H1 (cell line): ENCODE data around the gene BRCA1. TPM values are rescaled to one million over a fixed set of nuclear protein-coding genes. Genes with fewer than 3 reads are reported as not detected.

Experiments used
- CTCF ChIA-PET: fragments of 300-600 bp; sonication (Branson Sonifier 250); formaldehyde crosslinking; loops from one replicate; lab custom pipeline; 2021; ENCODE audit not compliant: partially characterized antibody; lab: Charles Lee
- POLR2A ChIA-PET: fragments of 300-600 bp; sonication (Branson Sonifier 250); formaldehyde crosslinking; loops from one replicate; lab custom pipeline; 2021; ENCODE audit warnings: inconsistent platforms; ENCODE audit not compliant: partially characterized antibody; lab: Charles Lee
- DNase-seq, 2 experiments: peaks; one replicate each; pipeline versions ENCODE4 v3.0.0 to v3.0.0-alpha.2; 2010 to 2022; ENCODE audit warnings: low spot score in 2 of 2, low read depth in 1 of 2, mixed read lengths in 1 of 2
- FAIRE-seq: peaks from 2 replicates; lab custom pipeline; 2011; peaks lifted over from hg19 to GRCh38; lab: Jason Lieb, UNC
- H2AFZ ChIP-seq: 2 replicates; pipeline ENCODE4 v1.8.1; 2012; ENCODE audit warnings: low read length, inconsistent platforms
- H2AK5ac ChIP-seq: 2 replicates; pipeline ENCODE4 v1.6.1; 2013; ENCODE audit warnings: low read depth, low read length
- H2BK120ac ChIP-seq: replicated peaks from 2 replicates; pipeline ENCODE3; 2013; ENCODE audit warnings: low read depth, low read length, inconsistent platforms
- H2BK12ac ChIP-seq: 2 replicates; pipeline ENCODE4 v1.6.1; 2013; ENCODE audit warnings: low read depth, low read length
- H2BK15ac ChIP-seq: 2 replicates; pipeline ENCODE4 v1.6.1; 2013; ENCODE audit warnings: low read length
- H2BK20ac ChIP-seq: 2 replicates; pipeline ENCODE4 v1.6.1; 2013; ENCODE audit warnings: low read length
- H2BK5ac ChIP-seq: 2 replicates; pipeline ENCODE4 v1.6.1; 2013; ENCODE audit warnings: low read depth, low read length
- H3K14ac ChIP-seq: 2 replicates; pipeline ENCODE4 v1.6.1; 2013; ENCODE audit warnings: inconsistent platforms; ENCODE audit not compliant: insufficient read length
- H3K18ac ChIP-seq: 2 replicates; pipeline ENCODE4 v1.6.1; 2013; ENCODE audit warnings: low read length; ENCODE audit errors: extremely low read depth
- H3K23ac ChIP-seq: 2 replicates; pipeline ENCODE4 v1.6.1; 2013; ENCODE audit warnings: inconsistent platforms; ENCODE audit not compliant: insufficient read length
- H3K23me2 ChIP-seq: 2 replicates; pipeline ENCODE4 v1.6.1; 2013; ENCODE audit warnings: low read depth, low read length
- H3K27ac ChIP-seq: 2 replicates; pipeline ENCODE4 v1.6.1; 2011; ENCODE audit warnings: low read depth, low read length, inconsistent platforms
- H3K27me3 ChIP-seq, 4 experiments: replicated peaks in 1 of 4; 1 replicate in 1 of 4; 2 replicates in 3 of 4; pipeline versions ENCODE4 v1.6.1 to v1.8.1; 2011 to 2013; ENCODE audit warnings: low read length in 3 of 4, mild to moderate bottlenecking in 3 of 4, inconsistent platforms in 2 of 4, mixed read lengths in 2 of 4, moderate library complexity in 1 of 4; ENCODE audit not compliant: control insufficient read depth in 3 of 4, insufficient read depth in 3 of 4; ENCODE audit errors: extremely low read depth in 1 of 4
- H3K36me3 ChIP-seq, 4 experiments: 2 replicates each; pipeline versions ENCODE4 v1.6.1 to v1.8.1; 2011 to 2013; ENCODE audit warnings: mild to moderate bottlenecking in 4 of 4, low read length in 3 of 4, moderate library complexity in 2 of 4, control low read depth in 1 of 4, inconsistent platforms in 1 of 4; ENCODE audit not compliant: insufficient read depth in 4 of 4, control insufficient read depth in 2 of 4
- H3K4ac ChIP-seq: replicated peaks from 2 replicates; pipeline ENCODE3; 2013; ENCODE audit warnings: low read length, low read depth, mixed read lengths, inconsistent platforms; ENCODE audit not compliant: insufficient read length
- H3K4me1 ChIP-seq, 4 experiments: replicated peaks in 1 of 4; 1 replicate in 1 of 4; 2 replicates in 3 of 4; pipeline versions ENCODE4 v1.6.1 to v1.8.1; 2011 to 2013; ENCODE audit warnings: low read length in 3 of 4, inconsistent platforms in 2 of 4, mixed read lengths in 1 of 4; ENCODE audit not compliant: insufficient read depth in 4 of 4, control insufficient read depth in 3 of 4
- H3K4me2 ChIP-seq, 2 experiments: 2 replicates each; pipeline versions ENCODE4 v1.6.1 to v1.8.1; 2011 to 2013; ENCODE audit warnings: low read depth in 2 of 2, low read length in 2 of 2, control low read depth in 1 of 2, inconsistent platforms in 1 of 2, mild to moderate bottlenecking in 1 of 2; ENCODE audit not compliant: insufficient read depth in 1 of 2
- H3K4me3 ChIP-seq, 4 experiments: fragments of 200-600, 300-600 bp in 1 of 4; sonication (generic), shearing (Covaris generic), sonication (Bioruptor Twin) in 1 of 4; 2 replicates each; pipeline versions ENCODE4 v1.5.1 to v1.8.1; 2011 to 2016; ENCODE audit warnings: low read length in 4 of 4, low read depth in 3 of 4, control low read depth in 2 of 4, inconsistent platforms in 2 of 4, mild to moderate bottlenecking in 2 of 4, mixed read lengths in 1 of 4, moderate library complexity in 1 of 4; ENCODE audit not compliant: insufficient read depth in 2 of 4; ENCODE audit errors: extremely low read depth in 1 of 4
- H3K56ac ChIP-seq: replicated peaks from 2 replicates; pipeline ENCODE3; 2013; ENCODE audit warnings: low read depth, mild to moderate bottlenecking, mixed read lengths, low read length, inconsistent platforms; ENCODE audit not compliant: insufficient read length
- H3K79me1 ChIP-seq: 2 replicates; pipeline ENCODE4 v1.6.1; 2013; ENCODE audit warnings: low read depth, low read length, control low read depth
- H3K79me2 ChIP-seq, 2 experiments: 2 replicates each; pipeline versions ENCODE4 v1.6.1 to v1.8.1; 2012 to 2013; ENCODE audit warnings: low read length in 2 of 2, mild to moderate bottlenecking in 2 of 2, inconsistent platforms in 1 of 2; ENCODE audit not compliant: insufficient read depth in 2 of 2, control insufficient read depth in 1 of 2
- H3K9ac ChIP-seq, 4 experiments: replicated peaks in 1 of 4; 1 replicate in 1 of 4; 2 replicates in 3 of 4; pipeline versions ENCODE4 v1.6.1 to v1.8.1; 2011 to 2013; ENCODE audit warnings: low read depth in 3 of 4, low read length in 3 of 4, control low read depth in 2 of 4, mild to moderate bottlenecking in 2 of 4, moderate library complexity in 2 of 4, inconsistent platforms in 1 of 4; ENCODE audit errors: extremely low read depth in 1 of 4
- H3K9me3 ChIP-seq, 2 experiments: 2 replicates each; pipeline versions ENCODE4 v1.6.1 to v1.8.1; 2012 to 2013; ENCODE audit warnings: mild to moderate bottlenecking in 2 of 2, moderate library complexity in 2 of 2, control low read depth in 1 of 2, inconsistent platforms in 1 of 2, low read depth in 1 of 2, low read length in 1 of 2, mixed read lengths in 1 of 2; ENCODE audit not compliant: insufficient read depth in 2 of 2
- H4K20me1 ChIP-seq, 2 experiments: replicated peaks in 1 of 2; 2 replicates each; pipeline versions ENCODE3 to v1.8.1; 2011 to 2013; ENCODE audit warnings: inconsistent platforms in 2 of 2, low read length in 2 of 2, mild to moderate bottlenecking in 1 of 2; ENCODE audit not compliant: insufficient read depth in 2 of 2, control insufficient read depth in 1 of 2
- H4K5ac ChIP-seq: 2 replicates; pipeline ENCODE4 v1.6.1; 2013; ENCODE audit warnings: low read length, low read depth, mixed read lengths, inconsistent platforms; ENCODE audit not compliant: insufficient read length
- H4K8ac ChIP-seq: 2 replicates; pipeline ENCODE4 v1.8.0; 2013; ENCODE audit warnings: mild to moderate bottlenecking, moderate library complexity, low read length, inconsistent platforms; ENCODE audit not compliant: insufficient read depth; ENCODE audit errors: extremely low read depth
- H4K91ac ChIP-seq: replicated peaks from 2 replicates; pipeline ENCODE3; 2013; ENCODE audit warnings: low read length, mixed read lengths, inconsistent platforms; ENCODE audit not compliant: insufficient read length
- ATF3 ChIP-seq: IDR thresholded peaks from 2 replicates; pipeline ENCODE4 v1.6.1; 2011; ENCODE audit warnings: low read depth, mild to moderate bottlenecking, low read length; ENCODE audit not compliant: insufficient read depth
- CBX8 ChIP-seq: fragments of 300-800, 300-1000 bp; sonication (generic); IDR thresholded peaks from 2 replicates; pipeline ENCODE4 v1.7.1; 2016; ENCODE audit warnings: low read depth, low read length, borderline replicate concordance
- CTCF ChIP-seq, 3 experiments: IDR thresholded peaks; 1 replicate in 2 of 3; 2 replicates in 1 of 3; pipeline versions ENCODE4 v1.5.1 to v1.6.1; 2011; ENCODE audit warnings: low read length in 3 of 3, mild to moderate bottlenecking in 3 of 3, inconsistent platforms in 2 of 3, low read depth in 1 of 3, moderate library complexity in 1 of 3; ENCODE audit not compliant: insufficient read depth in 1 of 3; ENCODE audit errors: control extremely low read depth in 1 of 3
- GTF2F1 ChIP-seq: IDR thresholded peaks from 2 replicates; pipeline ENCODE4 v1.6.1; 2012; ENCODE audit warnings: low read depth, low read length, improper control_type of control experiment, borderline replicate concordance
- HDAC6 ChIP-seq: IDR thresholded peaks from one replicate; pipeline ENCODE4 v1.7.1; 2012; ENCODE audit warnings: low read depth, mild to moderate bottlenecking, inconsistent platforms, low read length, moderate library complexity
- KDM4A ChIP-seq: IDR thresholded peaks from one replicate; pipeline ENCODE4 v1.7.1; 2012; ENCODE audit warnings: low read depth, mild to moderate bottlenecking, moderate library complexity, low read length, inconsistent platforms; ENCODE audit not compliant: severe bottlenecking
- KDM5A ChIP-seq: fragments of 200-600 bp; IDR thresholded peaks from 2 replicates; pipeline ENCODE4 v1.7.1; 2012; ENCODE audit warnings: mild to moderate bottlenecking, low read length, inconsistent platforms, mixed read lengths
- MAX ChIP-seq: IDR thresholded peaks from 2 replicates; pipeline ENCODE4 v1.6.1; 2012; ENCODE audit warnings: inconsistent platforms
- RBBP5 ChIP-seq: IDR thresholded peaks from 2 replicates; pipeline ENCODE4 v1.7.1; 2012; ENCODE audit warnings: low read depth, mild to moderate bottlenecking, inconsistent platforms, low read length, moderate library complexity, borderline replicate concordance
- SAP30 ChIP-seq: fragments of 300-600 bp; sonication (generic); IDR thresholded peaks from 2 replicates; pipeline ENCODE4 v1.7.1; 2012; ENCODE audit warnings: low read length, moderate library complexity, mild to moderate bottlenecking, inconsistent platforms; ENCODE audit not compliant: insufficient read depth, insufficient replicate concordance
- WGBS, 2 experiments: shearing (Covaris generic) in 1 of 2; methylation state at CpG; one replicate each; pipeline versions ENCODE4 v1.1.6 to v1.1.7; 2013 to 2015; ENCODE audit warnings: low lambda C conversion rate in 2 of 2, mixed read lengths in 2 of 2, inconsistent platforms in 1 of 2, low coverage in 1 of 2, missing lambda C conversion rate in 1 of 2; ENCODE audit not compliant: insufficient replicate concordance in 2 of 2, insufficient coverage in 1 of 2, insufficient read length in 1 of 2; ENCODE audit errors: extremely low coverage in 1 of 2, missing lambda C conversion rate in 1 of 2; 5-methylcytosine and 5-hydroxymethylcytosine counted together
- polyA plus RNA-seq, 7 experiments: library from polyadenylated mRNA; depleted of rRNA in 3 of 7; stranded (reverse) in 5 of 7; unstranded in 2 of 7; fragments of >200 nt in 5 of 7; fragments of 200-250 nt in 2 of 7; gene quantifications; 1 replicate in 5 of 7; 2 replicates in 1 of 7; 4 replicates in 1 of 7; pipeline versions ENCODE4 v1.2.1 to v1.2.3, GENCODE V29; 2011 to 2013; ENCODE audit warnings: missing spikeins in 2 of 7, mixed read lengths in 2 of 7
- total RNA-seq: library from RNA; stranded (reverse); fragmentation: NEBNext Ultra II Directional; extraction: Animal tissue kit (Norgen Biotek cat#: 25700); gene quantifications from 2 replicates; pipeline ENCODE4 v1.2.1, GENCODE V29; 2021

Gene BRCA1
- total and polyA plus RNA-seq, 2 of the 8 experiments (the other 6 are each of a cell fraction or from before 2014, with no cell fraction given), result 30.7 to 39.2 TPM

GRCh38 chr17:43129671-43130010 is 4.5 kb upstream of the BRCA1 start:
- Histone ChIP-seq H4K5ac (no peak overlapping the region), H2AK5ac (no peak overlapping the region), H4K20me1 (no peaks in the 10 kb centered on the region), H3K23me2 (peaks cover 5% of the 10 kb centered on the region), H2BK20ac (no peak overlapping the region), H2BK15ac (no peak overlapping the region), H3K9me3 (peaks cover 0 to 7% of the 10 kb centered on the region in 2 experiments; a peak in 1 of 4 replicates), H2BK5ac (no peak overlapping the region), H3K79me2 (peaks cover 0 to 25% of the 10 kb centered on the region in 2 experiments; a peak in 2 of 4 replicates), H3K23ac (no peak overlapping the region), H4K8ac (no peak overlapping the region), H3K4me2 (no peak overlapping the region), H3K18ac (no peak overlapping the region), H3K36me3 (peaks cover 0 to 19% (median 6%) of the 10 kb centered on the region in 4 experiments; a peak in 3 of 8 replicates), H3K4me1 (peaks cover 0 to 4% (median 3%) of the 10 kb centered on the region in 4 experiments; a peak in 4 of 7 replicates), H3K79me1 (no peaks in the 10 kb centered on the region; the same call in 1 of the 2 replicates), H2BK12ac (no peak overlapping the region), H3K4ac (no peak overlapping the region), H4K91ac (no peak overlapping the region), H3K56ac (no peak overlapping the region), H3K14ac (no peak overlapping the region), H2AFZ (no peak overlapping the region), H3K9ac (no peak overlapping the region), H3K27me3 (no peaks in the 10 kb centered on the region), H3K4me3 (no peak overlapping the region), H3K27ac (no peak overlapping the region), H2BK120ac (no peak overlapping the region)
- DNase-seq (no peak), FAIRE-seq (no peak)
- POLR2A ChIA-PET, result interaction anchor here (0.8 to 5.5 kb wide), 3 partner anchors 8 to 186 kb away, joined by 3 to 29 read pairs (median 14); no protein-coding TSS in a partner anchor
- CTCF ChIA-PET, result interaction anchor here (0.6 kb wide), 1 partner anchor 180 kb away, joined by 4 read pairs; no protein-coding TSS in a partner anchor
- 95% methylated on average over 11 of the region's 11 CpGs; no CpG with 5 or more reads in 1 of the 2 experiments for WGBS, 2 experiments
- no peak for TF ChIP-seq CTCF (IDR thresholded peaks at IDR 0.05; ENCODE audit: control extremely low read depth in 1 of 3, insufficient read depth in 1 of 3, low read depth in 1 of 3, low read length in 3 of 3)
- no peak for TF ChIP-seq HDAC6
- TF ChIP-seq KDM5A, result no peak
- no peak for TF ChIP-seq RBBP5
- no peak for TF ChIP-seq GTF2F1
- no peak for TF ChIP-seq SAP30
- TF ChIP-seq KDM4A, result no peak
- TF ChIP-seq CBX8, result no peak
- TF ChIP-seq ATF3, result no peak
- TF ChIP-seq MAX, result no peak
